HG02970 (cell line): Measurements from ENCODE around the gene TAS2R3.
A peak's percentile ranks its signal among the peaks of the same experiment; 100 is the strongest.
"Not testable (repeated sequence)": the region's sequence is repeated elsewhere in the genome, so short reads cannot be mapped to it uniquely, and the experiment has no call there.

ENCODE experiments used
- ATAC-seq: cut with Tn5 transposase; IDR thresholded peaks from one replicate; pipeline ENCODE4 v1.9.1; 2021; ENCODE audit warnings: mild to moderate bottlenecking, moderate library complexity, moderate number of reproducible peaks; ENCODE audit not compliant: unreplicated experiment, low FRiP score

The TAS2R3 gene, protein sequence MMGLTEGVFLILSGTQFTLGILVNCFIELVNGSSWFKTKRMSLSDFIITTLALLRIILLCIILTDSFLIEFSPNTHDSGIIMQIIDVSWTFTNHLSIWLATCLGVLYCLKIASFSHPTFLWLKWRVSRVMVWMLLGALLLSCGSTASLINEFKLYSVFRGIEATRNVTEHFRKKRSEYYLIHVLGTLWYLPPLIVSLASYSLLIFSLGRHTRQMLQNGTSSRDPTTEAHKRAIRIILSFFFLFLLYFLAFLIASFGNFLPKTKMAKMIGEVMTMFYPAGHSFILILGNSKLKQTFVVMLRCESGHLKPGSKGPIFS

DNA sequence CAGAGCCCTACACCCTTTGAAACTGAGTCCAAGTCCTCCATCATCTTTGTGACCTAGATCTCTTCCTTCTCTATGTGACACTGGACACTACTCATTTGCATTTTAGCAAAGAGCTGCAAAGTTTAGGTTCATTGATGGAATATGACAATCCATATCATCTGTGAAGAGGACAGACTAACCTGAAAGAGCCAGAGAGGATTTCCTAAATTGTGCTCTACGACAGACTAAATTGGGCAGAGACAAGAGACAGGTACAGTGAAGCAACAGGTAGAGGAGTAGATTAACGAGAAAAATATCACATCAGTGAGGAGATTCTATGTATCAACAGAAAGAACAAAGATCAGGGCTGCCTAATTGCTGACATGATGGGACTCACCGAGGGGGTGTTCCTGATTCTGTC lies at the start of gene TAS2R3:
TAS2R3 (plus strand) TSS at position 301 of the 400 bp plus-strand sequence; CDS start at position 363, 62 bp downstream.
- no peak for ATAC-seq

DNA sequence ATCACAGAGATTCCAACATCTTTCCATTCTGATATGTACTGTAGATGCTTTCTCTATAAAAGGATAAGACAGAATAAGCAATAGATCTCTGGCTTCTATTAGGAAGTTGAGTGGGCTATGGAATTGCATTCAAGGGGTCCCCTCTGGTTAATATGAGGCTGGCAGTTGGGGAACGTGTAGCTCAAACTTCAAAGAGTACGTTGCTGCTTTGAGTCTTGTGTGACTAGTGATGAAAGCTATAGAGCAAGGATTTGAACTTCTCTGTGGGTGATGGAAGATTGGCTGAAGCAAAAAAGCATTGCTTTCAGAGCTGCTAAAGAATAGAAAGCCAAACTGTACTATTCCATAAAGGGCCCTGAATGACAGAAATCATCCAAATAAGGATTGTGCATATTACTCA lies 49.3 kb upstream of the TAS2R3 start:
- no peak for ATAC-seq

DNA sequence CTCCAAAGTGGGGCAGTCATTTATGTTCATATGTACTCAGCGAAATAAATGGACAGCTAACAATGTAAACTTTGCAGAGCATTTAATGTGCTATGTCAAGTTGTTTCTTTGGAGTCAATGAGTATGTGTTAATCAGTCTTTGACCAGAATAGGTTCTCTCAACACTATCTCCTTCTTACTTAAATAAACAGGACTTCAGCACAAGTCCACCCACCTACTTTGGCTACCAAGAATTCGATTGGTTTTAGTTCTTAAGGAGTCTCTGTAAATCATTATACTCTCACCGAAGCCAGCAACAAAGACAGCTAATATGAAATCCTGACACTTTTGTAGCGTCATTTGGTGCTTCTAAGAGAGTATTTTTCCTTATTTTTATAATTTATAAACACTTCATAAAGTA lies 48.9 kb upstream of the TAS2R3 start:
- no peak for ATAC-seq

DNA sequence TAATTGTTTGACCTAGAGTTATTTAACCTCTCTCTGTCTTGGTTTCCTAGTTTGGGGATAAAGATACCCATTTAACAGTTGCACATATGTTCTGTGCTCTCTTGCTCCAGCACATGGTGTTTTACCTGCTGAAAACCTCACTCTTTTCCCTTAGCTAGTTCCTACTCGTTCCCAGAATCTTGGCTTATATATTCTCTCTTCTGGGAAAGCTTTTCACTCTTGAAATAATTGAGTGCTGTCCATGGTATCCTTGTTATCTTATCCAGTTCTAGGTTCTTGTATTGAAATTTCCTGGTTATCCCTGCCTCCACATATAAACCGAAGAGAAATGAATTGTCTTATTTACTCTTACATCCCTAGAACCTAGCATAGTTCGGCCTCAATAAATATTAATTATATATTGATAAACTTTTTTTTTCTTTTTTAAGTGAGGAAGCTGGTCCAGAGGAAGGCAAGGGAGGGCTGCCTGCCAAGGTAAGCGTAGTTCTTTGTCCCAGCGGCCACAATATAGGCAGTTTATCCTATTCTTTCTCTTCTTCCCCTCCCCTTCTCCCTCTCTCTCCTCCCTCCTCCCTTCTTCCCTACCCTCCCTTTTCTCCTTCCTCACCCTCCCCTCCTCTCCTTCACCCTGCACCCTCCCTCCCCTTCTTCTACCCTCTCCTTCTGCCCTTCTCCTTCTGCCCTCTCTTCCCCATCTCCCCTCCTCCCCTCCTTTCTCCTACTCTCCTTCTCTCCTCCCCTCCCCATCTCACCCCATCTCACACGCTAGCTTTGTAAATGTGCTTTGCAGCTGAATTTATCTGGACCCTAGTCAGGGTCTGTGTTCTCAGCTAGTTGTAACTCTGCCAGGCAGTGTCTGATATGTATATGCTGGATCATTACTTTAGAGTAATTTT lies 47.9 kb upstream of the TAS2R3 start:
- no peak for ATAC-seq

DNA sequence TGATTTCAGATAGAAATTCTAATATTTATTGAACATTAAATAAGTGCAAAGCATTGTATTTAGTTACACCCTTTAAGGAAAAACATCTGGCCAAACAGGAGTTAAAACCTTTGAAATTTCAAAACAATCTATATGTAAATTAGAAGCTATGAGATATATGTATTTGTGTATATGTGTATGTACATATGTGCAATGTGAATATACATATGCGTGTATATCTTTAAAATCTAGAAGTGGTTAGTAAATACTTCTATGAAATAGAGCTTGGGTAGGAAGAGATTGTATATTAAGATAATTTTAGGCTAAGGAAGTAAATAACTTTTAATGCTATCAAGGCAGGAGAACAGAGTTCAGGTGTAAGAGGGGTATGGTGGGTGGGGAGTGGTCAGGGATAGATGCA lies 46.4 kb upstream of the TAS2R3 start:
- ATAC-seq, result no peak

DNA sequence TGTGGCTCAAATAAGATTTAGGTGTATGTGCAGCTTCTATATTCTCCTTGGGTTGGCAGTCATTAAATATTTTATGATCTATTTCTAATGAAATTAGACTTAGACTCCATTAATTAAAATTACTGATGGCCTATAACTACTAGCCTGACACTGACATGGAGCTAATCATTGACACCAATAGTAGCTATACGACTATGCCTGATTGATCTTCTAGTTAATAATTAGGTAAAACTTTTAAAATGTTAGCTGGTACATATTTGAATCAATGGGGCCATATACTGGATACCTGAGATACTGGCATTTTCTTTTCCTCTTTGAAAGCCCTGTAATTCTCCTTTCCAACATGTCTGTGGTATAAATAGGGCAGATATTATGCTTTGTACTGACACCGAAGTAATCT lies 41.4 kb upstream of the TAS2R3 start:
- no peak for ATAC-seq

DNA sequence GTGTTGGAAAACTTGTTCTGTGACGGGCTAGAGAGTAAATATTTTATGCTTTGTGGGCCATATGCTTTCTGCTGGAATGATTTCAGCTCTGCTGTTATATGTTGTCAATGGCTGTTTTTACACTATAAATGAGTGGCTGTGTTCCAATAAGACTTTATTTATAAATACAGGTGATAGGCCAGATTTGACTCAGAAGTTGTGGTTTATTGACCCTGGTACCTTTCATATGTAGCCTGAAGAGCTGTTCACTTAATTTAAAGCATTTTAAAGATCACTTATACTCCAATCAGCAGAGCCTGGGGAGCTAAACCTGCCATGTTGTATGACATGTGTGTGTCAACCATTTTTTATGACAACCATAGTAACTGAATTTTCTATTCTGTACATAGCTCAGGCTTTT lies 34.9 kb upstream of the TAS2R3 start:
- ATAC-seq, result no peak

DNA sequence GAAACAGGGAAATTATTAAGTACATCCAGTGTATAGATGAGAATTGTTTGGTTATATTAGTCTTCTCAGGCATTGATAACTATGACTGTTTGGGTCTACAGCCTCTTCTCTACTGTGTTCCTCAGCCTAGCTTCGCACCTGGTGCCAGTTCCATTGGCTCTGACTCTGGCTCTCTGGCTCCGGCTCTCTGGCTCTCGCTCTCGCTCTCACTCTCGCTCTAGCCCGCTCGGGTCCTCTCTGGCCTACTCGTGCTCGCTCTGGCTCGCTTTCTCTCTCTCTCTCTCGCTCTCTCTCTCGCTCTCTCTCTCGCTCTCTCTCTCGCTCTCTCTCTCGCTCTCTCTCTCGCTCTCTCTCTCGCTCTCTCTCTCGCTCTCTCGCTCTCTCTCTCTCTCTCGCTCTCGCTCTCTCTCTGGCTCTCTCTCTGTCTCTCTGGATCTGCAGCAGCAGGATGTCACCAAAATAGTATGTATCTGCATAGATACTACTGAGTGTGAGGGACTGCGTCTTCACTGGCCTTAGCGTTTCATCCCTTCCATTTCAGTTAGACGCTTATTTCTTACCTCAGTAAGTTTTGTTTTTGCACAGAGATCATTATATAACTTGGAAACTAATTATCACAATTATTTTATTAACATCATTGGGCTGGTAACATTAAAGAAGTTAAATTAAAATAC lies 32.3 kb upstream of the TAS2R3 start:
- no peak for ATAC-seq

DNA sequence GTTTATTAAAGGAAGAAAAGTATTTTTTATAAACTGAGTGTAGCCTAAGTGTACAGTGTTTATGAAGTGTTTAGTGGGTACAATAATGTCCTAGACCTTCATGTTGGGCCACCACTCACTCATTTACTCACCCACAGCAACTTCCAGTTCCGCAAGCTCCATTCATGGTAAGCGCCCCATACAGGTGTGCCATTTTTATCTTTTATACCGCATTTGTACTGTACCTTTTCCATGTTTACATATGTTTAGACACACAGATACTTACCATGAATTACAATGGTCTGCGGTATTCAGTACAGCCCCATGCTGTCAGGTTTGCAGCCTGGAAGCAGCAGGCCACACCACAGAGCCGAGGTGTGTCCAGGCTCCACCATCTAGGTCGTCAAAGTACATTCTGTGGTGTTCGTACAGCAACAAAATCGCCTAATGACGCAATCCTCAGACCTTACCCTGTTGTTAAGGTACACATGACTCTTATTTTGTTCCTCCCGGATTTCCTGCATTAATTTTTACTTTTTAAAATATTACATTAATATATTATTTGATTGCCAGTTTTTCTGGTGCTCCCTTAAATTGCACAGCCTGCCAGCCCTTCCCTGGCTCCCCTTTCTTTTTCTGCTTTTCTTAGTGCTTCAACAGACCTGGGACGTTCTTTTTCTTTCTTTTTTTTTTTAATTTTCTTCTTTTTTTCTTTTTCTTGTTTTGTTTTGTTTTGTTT lies 26.6 kb upstream of the TAS2R3 start:
- no peak for ATAC-seq

DNA sequence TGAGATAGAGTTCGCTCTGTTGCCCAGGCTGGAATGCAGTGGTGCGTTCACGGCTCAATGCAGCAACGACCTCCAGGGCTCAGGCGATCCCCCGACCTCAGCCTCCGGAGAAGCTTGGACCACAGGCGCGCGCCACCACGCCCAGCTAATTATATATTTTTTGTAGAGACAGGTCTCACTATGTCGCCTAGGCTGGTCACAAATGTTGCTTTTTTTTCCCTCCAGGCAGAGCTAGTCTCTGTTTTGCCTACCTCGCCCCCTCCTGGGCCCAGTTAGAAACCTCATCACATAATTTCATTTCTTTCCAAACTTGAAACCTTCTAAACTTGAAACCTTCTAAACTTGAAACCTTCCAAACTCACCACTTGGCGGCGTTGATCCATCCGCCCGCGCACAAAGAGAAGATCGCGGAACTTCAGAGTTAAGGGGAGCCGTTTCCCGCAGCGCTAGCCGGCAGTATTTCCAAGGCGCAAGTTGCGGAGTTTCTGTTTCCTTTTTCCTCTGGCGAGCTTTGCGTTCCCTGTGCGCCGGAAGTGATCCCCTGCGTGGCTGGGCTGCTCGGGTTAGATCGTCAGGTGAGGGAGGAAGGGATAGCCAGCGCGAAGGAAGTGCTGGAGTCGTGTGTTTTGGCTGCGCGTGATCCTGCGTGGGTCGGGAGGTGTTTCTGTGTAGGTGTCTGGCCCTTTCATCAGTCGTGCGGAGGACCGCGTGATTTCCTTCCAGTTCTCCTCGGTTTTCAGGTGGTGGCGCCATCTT lies 25.9 kb upstream of the TAS2R3 start, which contains the start of gene SSBP1:
SSBP1 (plus strand) TSS at position 523 of the 756 bp plus-strand sequence. CDS start 809 bp downstream, outside the sequence.
- peak; percentile 93 for ATAC-seq

DNA sequence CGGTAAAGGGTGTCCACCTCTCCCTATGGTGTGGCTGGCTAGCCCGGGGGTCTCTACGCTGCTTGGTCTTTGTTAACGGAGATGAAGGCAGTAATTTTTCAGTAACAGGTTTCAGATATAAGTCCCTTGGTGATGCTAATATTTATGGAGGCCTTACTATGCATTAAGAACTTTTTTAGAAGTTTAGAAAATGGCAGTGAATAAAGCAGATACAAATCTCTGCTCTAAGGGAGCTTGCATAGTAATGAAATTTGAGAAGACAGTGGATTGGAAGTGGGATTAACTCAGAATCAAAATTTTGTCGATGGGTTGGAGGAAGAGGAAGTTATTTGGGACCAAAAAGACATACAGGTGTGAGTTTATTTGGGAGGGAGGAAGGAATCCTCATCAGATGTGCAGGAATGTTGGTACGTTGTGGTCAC lies 25.3 kb upstream of the TAS2R3 start:
- no peak for ATAC-seq

DNA sequence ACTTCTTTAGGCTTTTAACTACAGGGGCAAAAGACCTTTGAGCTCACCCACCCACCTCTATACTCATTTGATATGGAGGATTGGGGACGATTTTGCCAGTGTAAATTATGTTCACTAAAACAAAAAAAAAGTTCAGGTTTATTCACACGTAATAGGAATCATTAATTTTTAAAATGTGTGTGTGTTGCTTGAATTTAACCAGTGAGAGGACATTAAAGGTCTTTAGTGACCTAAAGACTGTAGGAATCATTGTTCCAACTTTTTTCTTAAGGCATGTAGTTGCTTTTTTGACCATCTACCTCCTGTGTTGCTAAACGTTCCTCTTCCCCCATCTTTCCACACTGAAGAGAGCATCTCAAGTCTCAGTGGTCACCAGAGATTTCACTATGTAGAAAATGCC lies 24.6 kb upstream of the TAS2R3 start:
- no peak for ATAC-seq

DNA sequence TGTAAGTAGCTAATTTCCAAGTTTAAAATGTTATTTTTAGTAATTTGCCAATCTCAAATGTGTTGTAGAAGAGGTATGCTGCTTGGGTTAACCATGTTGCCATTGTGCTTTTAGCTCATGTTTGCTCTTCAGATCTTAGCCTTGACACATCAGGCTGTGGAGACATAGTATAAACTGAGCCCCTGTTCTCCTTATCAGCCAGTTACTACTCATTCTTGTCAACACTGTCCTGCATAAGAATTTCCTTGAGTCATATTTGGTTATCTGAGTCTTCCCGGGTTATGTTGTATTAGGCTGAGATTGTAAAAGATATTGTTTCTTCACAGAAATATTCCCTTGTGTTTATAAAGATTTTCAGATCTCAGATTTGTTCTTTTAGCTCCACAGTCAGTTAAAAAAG lies 21.7 kb upstream of the TAS2R3 start:
- no peak for ATAC-seq

DNA sequence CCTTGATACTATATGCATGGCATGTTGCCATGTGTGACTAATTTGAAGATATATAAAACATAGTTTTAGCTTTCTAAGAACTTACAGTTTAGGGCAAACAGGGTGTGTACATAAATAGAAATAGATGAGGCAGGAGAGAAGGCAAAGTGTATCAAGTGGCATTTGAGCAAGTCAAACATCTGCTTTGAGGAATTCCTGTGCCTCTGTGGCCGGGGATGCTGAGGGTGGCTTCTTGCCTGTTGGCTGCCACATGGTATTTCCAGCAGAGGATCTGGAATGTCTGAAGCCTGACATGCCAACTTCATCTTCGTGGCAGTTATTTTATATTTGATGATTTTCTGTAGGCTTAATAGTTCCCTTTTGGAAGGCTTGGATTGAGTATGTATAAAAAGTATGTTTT lies 19.8 kb upstream of the TAS2R3 start:
- no peak for ATAC-seq

DNA sequence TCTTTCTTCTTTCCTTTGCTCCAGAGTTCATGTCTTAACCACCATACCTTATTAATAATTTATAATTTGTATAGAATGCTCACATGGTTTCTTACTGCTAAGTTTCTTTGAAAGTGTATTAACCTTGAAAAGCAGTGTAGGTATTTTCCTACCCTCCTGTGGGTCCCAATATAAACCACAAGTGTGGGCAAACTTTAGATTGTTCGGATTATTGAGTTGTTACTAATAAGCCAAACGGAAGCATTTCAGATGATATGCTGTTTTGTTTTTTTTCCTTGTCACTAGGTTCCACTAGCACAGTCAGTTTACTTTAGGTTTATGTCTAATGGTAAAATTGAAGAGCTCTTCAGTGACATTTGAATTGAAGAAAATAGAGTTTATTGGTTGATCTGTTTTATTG lies 15.5 kb upstream of the TAS2R3 start:
- ATAC-seq, result no peak

DNA sequence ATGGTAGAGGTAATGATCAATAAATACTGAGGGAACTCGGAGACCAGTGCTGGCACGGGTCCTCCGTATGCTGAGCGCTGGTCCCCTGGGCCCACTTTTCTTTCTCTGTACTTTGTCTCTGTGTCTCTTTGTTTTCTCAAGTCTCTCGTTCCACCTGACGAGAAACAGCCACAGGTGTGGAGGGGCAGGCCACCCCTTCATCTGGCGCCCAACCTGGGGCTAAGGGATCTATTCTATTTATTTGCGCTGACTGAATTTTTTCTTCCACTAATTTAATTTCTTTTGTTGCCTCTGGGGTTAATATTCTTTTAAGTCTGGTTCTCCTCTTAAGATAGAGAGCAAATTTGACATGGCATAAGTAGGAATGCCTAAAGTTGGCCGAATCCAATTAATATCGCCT lies 12.0 kb upstream of the TAS2R3 start:
- ATAC-seq, result not testable (repeated sequence)

DNA sequence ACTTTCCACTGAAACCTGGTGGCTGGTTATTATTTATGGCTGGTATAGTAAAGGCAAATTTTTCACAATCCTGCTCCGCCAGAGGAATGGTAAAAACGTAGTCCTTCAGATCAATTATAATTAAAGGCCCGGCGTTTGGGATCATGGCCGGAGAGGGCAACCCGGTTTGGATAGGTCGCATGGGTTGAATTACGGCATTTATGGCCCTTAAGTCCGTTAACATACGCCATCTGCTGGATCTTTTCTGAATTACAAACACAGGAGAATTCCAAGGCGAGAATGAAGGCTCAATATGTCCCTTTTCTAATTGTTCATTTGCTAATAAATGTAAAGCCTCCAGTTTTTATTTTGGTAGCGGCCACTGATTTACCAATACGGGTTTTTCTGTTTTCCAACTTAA lies 11.3 kb upstream of the TAS2R3 start:
- ATAC-seq, result no peak

DNA sequence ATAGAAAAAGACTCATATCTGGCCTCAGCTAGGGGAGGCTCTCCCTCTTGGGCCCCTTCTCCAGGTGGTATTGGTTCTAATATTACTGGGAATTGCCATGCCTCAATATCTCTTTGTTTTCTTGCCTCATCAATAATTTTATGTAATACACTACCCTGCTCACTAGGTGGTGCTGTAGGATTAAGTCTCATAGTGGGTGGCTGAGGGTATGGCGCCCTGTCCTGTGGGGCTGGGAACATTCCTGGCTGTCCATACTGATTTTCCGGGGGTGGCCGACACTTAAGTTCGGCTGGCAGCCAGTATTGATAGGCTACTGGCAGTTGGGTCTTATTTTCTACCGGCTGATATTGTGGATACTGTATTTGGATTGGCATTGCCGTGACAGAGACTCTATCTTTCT lies 9.0 kb upstream of the TAS2R3 start:
- ATAC-seq, result no peak

DNA sequence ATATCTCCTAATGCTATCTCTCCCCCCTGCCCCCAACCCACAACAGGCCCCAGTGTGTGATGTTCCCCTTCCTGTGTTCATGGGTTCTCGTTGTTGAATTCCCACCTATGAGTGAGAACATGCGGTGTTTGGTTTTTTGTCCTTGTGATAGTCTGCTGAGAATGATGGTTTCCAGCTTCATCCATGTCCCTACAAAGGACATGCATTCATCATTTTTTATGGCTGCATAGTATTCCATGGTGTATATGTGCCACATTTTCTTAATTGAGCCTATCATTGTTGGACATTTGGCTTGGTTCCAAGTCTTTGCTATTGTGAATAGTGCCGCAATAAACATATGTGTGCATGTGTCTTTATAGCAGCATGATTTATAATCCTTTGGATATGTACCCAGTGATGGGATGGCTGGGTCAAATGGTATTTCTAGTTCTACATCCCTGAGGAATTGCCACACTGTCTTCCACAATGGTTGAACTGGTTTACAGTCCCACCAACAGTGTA lies 6.2 kb downstream of the TAS2R3 start:
- ATAC-seq, result not testable (repeated sequence)

DNA sequence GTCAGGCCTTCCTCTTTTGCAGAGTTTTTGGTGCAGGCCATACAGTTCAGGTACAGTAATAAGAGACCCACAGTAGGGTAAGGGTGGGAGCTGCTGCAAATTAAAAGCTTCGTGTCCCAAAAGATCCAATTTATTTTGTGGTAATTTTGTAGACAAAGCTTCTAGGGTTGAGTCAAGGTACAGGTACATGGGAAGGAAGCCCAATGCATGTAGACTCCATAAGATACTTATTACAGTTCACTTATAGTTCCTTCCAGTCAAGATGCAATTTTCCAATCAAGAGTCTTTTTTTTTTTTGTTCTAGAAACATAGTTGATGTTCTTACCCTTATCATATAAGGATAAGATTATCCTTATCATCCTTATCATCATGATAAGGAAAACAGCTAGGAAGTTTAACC lies 12.5 kb downstream of the TAS2R3 start, which contains the start of gene TAS2R4:
TAS2R4 (plus strand) TSS at position 301 of the 400 bp plus-strand sequence. CDS start 1,815 bp downstream, outside the sequence.
- no peak for ATAC-seq
